D341Med (cell line): ENCODE measurements around the gene RNU1-3.
"Not testable (repeated sequence)": the region's sequence is repeated elsewhere in the genome, so short reads cannot be mapped to it uniquely, and the experiment has no call there.

Experiments
- DNase-seq: peaks from one replicate; pipeline ENCODE4 v3.0.0; 2012; ENCODE audit warnings: low spot score

RNU1-3 gene

DNA sequence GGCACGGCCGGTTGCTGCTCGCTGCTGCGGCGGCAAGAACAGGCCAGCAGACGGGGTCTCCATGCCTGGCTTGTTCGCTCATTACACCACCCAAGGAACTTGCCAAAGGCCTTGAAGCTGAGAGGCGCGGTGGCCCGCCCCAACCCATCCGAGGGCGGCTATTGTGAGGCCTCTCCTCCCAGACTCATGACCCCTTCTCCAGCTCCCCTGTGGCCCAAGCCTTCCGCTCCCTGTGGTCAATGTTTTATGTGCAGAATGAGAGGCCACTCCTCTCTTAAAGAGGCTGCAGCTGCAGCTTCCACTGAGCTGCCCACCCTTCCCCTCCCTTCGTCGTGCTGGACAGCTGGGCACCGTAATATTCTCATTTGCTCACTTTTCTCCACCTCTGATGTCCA lies 27.6 kb upstream of the RNU1-3 start:
- DNase-seq = not testable (repeated sequence)

DNA sequence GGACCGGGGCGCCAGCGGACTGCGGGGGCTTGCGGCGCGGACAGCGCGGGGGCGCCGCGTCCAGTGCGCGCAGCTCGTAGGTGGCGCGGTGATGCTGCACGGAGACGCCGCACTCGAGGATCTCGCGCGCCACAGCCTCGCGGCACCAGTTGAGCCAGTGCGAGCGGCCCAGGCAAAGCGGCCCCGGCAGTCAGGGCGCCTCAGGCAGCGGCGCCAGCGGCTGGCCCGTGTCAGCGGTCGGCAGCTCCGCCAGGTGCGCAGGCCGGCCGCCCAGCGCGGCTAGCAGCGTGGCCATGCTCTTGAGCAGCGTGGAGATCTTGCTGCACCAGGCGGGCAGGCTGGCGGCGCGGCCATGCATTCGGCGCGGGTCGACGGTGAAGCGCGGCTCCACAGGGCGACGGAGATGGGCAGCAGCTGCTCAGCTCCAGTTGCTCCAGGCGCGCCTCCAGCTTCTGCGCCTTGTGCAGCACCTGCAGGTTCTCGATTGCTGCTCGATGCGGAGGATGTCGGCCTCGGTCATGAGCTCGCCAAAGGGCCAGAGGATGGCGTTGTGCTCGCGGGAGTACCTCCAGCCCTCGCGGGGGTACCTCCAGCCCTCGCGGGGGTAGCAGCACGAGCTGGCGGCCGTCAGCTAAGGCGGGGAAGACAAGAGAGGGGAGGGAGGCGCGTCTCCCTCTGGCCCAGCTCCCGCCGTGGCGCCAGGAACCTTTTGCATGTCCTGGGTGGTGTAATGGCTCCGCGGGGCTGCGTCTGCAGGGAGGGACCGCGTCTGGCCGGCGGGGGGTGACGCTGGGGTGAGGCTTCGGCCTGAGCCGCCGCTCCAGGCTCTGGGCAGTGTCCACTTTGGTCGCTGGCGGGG lies 26.9 kb upstream of the RNU1-3 start:
- not testable (repeated sequence) for DNase-seq

DNA sequence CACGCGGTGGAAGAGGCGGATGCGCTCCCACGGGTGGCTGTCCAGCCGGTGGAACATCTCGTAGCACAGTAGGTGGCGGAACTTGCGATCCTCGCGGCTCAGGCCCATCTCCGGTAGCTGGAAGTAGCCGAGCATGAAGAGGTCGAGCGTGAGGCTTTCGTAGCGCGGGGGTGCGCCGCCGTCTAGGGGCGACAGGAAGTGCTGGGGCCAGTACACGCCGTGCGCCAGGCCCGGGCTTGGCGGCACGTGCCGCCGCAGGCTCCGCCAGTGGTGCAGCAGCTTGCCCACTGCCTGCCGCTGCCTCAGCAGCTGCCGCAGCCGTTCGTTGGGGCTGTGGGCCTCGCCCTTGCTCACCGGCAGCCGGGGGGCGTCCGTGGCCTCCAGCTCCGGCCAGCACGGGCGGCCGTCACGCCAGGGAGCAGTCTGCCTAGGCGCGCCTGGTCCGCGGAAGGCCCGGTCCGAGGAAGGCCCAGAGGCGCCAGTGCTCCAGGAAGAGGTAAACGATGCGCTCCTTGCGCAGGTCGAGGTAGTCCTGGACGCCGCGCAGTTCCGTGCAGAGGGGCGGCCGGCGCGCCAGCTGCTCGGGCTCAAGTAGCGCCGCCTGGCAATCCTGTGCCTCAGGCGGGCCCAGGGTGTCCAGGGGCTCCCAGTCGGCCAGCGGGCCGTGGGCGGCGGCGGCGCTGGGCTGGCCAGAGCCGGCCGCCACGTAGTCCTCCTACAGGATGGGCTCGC lies 26.1 kb upstream of the RNU1-3 start:
- not testable (repeated sequence) for DNase-seq

DNA sequence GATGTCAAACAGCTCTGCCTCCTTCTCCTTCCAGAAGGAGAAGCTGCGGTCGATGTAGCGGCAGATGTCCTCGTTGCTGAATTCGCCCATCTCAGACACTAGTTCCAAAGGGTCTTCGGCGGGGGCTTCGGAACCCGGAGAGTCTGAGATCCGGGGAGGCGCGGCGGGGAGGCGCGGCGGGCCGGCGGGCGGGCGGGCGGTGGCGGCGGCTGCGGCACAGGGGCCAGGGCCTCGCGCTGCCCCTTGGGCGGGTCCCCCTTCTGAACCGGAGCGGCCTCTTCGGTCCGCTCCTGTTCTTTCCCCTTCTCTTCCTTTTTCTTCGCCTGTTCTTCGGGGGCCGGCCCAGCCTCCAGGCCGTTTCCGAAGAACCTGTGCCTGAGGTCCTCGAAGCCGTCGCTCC lies 25.5 kb upstream of the RNU1-3 start:
- DNase-seq = not testable (repeated sequence)

DNA sequence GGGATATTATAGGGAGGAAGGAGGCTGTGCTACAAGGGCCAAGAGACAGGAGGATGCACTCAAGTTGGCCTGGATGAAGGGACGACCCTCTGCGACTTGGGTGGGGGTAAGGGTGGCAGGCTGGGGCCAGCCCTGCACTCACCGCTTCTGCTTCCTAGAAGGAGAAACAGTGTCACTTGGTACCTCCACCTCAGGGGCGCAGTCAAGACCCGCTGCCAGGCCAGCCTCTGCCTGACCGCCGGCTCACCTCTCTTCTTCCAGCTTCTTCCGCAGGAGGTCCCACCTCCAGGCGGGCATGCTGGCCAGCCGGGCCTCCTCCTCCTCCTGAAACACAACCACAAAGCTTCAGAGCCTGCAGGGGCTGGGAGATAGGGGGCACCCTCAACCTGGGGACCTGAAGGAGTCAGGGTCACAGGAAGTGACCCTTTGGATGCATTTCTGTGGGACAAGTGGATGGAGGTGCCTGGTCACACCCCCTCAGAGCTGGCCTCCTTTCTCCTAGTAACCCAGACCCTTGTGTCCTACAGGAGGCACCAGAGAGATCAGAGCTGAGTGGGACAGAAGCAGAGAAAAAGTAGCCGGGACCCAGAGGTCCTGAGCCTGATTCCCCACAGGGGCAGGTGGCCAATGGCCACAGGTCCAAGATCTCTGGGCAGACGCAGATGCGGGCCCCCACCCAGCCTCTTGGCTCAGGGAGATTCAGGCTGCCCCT lies 24.4 kb upstream of the RNU1-3 start:
- DNase-seq = not testable (repeated sequence)

DNA sequence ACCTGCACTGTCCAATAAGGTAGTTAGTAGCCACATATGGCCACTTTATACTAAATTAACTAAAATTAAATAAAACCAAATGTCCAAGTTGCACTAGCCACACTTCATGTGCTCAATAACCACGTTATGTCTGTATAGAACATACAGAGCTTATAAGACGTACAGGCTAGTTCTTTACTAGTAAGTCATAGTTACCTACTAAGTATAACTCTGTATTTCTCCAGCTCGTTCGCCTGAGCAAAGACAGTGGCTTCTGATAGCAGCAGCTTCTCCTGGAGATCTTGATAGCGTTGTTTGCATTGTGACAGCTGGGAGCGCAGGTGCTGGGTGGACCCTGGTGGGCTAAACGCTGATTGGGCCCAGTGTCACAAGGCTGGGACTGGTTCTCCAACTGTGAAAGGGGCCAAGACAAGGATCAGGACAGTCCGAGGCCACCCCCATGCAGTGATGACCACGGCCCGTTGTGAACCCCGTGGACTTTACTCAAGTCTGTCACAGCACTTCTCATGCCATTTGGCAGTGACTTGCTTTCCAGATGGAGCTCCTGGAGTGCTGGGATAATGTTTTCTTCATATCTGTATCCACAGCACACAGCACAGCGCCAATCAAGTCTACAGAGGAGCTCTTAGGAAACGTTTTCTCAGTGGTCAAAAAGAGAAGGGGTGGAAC lies 20.5 kb upstream of the RNU1-3 start:
- DNase-seq = not testable (repeated sequence)

DNA sequence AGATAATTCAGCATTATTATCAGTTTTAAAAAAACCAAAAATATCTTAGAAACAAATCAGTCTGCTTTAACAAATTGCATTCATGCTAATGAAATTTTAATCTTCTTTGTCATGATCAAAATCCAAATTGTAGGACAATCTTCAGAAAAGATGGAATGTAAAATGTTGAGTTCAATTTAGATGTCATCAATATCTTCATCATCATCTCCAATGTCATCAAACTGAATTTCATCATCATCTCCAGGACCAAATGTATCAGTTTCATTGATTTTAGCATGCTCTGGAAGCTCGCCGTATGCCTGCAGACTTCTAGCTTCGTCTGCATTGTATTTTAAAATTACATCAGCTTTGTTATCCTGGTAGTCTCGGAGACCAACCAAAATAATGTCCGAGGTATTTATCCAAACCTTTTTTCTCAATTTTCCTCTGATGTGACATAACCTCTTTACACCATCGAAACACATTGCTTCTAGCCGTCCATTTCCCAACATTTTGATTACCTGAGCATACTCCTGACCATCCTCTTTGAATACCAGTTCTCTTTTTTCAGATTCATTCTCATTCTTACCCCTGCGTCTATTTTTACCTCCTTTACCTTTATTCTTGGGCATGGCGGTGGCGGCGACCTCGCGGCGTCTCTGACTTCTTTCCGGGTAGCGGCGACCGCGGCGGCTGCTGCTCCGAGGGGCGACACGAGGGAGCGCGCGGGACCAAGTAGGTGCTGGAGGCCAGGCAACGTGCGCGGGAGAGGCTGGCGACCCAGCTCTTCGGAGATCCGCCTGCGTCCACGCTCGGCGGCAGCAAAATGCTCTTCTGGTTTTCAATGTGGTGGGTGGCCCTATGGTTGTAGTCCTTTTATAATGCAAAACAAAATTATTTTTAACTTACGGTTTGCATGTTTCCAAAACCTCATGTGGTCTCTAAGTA lies 19.0 kb upstream of the RNU1-3 start:
- DNase-seq = not testable (repeated sequence)

DNA sequence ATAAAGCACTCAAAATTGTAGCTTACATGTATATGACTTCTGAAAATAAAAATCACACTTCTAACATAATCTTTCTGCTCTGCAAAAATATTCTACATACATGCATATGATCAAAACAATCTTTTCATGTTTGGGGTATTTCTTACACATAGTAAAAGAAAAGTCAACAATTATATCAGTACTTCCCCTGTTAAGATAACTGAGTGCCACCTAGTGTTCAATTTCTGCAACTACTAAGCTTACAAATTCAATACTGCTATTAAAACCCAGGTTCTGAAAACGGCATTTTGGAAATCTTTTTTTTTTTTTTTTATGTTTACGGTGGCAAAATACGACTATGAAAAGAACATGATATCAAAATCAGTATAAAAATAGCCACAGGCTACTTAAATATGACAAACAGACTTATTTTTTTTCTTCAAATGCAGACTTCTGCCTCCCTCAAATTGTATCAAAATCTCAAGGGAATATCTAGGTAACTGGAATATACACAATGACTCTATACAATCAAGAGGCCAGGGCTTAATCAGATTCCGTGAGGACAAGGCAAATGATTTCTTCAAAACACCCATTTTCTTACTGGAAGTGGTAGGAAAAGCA lies 18.1 kb upstream of the RNU1-3 start:
- DNase-seq = not testable (repeated sequence)

DNA sequence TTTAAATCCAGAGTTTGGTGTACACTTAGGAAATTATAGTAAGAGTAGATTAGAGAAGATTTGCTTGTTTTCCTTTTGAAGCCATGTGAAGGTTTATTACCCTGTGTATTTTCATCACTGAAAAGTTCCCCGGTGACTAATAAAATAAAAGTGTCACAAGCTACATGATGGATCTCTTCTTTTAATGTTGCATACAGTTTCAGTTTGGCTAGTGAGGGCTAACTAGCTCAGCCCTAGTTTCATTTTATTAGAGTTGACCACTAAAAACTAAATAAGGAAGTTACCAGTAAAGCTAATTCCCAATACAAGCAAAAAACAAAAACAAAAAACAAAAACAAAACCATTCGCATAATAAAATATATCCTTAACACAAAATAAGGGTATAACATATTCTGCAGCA lies 17.4 kb upstream of the RNU1-3 start:
- not testable (repeated sequence) for DNase-seq

DNA sequence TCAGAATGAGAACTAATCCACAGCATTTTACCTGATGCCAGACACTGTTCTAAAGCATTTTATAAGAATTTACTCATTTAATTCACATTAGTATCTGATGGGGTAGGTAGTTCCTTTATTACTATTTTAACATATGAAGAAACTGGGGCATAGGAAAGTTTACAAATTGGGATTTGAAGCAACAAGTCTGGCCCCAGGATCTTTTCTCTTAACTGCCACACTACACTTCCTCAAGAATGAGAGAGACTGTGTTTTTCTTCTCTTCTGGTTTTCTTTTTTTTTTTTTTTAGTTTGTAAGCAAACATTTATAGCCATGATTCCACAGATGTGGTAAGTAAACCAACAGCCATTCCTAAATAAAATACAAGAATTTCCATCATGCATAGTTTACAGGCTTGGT lies 16.1 kb upstream of the RNU1-3 start:
- not testable (repeated sequence) for DNase-seq

DNA sequence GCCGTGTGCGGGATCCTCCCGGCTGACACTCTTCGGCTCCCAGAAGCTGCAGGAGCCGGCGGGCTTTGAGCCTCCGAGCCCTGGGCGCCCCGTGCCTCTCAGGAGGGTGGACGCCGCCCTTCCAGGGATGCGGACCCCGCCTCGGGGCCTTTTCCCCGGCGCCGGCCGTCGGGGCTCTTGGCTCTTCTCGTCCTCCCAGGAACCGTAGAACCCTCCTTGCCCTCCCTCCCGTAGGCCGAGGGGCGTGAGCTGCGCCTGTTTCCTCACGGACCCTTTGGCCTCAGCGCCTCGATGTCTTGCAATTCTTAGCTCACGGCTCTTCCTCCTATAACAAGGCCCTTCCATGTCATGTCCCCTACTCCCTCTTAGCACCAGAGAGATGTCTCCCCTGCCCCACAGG lies 13.6 kb upstream of the RNU1-3 start:
- peak; percentile 1 for DNase-seq

DNA sequence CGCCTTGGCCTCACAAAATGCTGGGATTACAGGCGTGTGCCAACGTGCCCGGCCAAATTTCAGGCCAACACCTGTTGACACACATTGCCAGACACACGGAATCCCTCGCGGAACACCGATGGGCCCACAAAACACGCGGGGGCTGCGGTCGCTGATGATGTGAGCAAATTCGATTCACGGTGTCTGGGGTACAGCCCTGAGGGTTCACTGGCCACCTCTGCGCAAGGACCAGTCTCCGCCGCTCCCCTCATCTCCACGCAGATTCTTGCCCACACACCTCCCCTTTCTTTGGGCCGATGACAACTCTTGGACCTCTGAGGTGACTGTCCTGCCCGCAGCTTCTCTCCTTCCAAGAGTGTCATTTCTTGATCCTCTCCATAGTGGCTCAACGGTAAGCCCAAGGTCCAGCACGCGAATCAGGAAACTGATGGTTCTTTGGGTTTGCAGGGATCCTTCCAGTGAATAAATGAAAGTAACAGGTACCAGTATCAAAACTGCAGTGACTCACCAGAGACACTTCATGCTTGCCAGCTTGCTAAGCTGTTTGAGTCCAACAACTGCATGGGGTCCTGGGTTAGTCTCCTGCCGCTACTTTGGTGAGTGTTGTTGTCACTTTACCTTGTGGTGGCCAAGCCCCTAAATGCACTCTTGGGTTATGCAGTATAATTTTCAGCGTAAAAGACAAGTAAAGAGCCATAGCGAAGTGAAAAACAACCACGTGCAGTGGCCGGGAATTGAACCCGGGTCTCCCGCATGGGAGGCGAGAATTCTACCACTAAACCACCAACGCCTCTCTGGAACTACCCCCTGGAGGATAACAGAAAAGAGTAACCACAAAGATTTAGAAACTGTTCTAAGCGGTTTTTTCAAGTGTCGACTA lies 11.0 kb upstream of the RNU1-3 start:
- DNase-seq = peak; percentile 45

DNA sequence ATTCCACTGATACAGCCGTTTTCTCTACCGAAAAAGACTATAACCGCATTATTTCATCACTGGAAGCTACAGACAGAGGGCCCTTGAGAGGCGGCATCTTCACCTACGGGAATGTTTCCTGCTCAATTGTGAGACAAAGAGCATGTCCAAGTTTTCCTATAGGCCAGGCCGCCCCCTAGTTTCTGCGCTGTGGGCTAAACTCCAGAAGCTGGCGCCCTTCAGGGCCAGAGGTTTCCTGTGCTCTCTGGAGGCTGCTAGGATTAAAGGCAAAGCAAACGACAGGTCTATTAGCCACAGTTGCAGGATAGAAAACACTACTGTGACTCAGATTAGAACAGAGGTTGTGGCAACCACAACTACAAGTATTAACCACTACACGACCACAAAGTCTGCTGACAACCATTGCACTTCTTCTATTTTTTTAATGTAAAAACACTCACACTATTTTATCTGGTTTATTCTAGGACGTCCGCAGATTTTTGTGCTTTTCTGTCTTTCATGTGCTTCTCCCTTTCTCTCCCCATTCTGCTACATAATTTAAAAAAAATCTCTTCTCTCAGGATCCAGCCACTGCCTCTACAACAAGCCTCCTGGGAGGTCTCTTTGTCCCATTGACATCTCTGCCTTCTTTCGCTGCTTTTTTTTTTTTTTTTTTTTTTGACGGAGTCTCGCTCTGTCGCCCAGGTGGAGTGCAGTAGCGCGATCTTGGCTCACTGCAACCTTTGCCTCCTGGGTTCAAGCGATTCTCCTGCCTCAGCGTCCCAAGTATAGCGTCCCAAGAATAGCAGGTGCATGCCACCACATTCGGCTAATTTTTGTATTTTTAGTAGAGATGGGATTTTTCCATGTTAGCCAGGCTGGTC lies 10.1 kb upstream of the RNU1-3 start:
- DNase-seq = peak; percentile 0

DNA sequence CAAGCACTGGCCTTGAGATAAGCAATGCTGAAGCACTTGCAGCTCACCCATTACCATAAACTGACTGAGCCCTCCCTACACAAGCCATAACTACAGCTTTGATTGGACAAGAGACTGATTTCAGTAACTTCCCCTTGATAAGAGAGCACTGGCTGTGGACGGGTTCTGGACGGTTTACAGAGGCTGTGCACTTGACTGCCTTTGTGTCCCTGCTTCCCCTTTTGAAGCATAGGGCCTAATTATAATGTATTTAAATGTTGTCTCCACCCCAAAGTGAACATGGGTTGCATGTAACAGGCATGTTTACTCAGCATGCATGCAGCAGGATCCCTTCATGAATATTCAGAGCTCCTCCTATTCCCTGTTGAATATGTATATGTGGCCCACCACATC lies 8.4 kb upstream of the RNU1-3 start:
- not testable (repeated sequence) for DNase-seq

DNA sequence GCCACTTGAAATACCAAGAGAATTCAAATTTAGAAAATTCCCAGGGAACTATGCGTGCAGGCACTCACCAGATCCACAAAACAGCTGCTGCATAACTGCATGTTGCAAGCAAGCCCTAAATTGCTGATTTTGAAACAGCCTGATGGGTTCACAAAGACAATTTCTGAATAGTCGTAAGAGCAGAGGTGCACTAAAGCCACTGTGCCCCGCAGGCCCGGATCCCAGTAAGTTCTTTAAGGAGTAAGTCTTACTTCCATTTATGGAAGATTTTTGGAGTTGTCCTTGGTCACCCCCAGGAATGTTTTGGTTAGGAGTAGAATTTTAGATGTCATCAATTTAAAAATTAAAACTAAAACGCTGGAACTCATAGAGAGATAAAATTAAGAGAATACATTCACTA lies 7.2 kb upstream of the RNU1-3 start:
- not testable (repeated sequence) for DNase-seq

DNA sequence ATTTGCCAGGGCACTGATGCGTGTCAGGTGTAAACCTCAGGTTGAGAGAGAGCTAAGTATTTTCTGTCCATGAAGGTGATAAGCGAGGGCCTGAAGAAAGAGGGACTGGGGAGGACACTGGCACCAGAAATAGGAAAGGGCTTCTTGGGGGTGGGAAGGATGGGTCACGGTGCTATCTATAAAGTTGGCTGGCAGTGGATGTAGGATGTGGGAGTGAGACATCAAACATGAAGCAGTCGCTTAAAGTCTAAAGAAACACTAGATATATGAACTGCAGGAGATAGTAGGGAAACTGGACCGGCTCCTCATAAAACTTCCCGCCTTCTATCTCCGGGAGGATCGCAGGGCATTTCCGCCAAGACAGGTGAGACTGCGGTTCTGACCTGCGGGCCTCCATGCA lies 912 bp downstream of the RNU1-3 start:
- DNase-seq = not testable (repeated sequence)

DNA sequence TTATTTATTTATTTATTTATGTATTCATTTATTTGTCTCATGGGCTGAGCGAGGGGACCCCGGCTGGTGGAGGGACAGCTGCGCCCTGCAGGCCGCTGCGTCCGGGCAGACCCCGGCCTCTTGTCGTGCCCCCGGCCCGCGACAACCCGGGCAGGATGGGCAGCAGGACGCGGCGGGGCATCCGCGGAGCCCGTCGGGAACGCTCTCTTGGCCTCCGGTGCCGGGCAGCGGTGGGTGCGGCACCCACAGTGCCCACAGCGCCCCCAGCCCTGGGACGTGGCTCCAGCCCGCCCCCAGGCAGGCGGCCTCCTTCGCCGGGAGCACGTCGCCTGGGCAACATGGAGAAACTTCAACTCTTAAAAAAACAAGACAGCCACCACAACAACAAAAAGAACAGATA lies 8.5 kb downstream of the RNU1-3 start:
- not testable (repeated sequence) for DNase-seq

DNA sequence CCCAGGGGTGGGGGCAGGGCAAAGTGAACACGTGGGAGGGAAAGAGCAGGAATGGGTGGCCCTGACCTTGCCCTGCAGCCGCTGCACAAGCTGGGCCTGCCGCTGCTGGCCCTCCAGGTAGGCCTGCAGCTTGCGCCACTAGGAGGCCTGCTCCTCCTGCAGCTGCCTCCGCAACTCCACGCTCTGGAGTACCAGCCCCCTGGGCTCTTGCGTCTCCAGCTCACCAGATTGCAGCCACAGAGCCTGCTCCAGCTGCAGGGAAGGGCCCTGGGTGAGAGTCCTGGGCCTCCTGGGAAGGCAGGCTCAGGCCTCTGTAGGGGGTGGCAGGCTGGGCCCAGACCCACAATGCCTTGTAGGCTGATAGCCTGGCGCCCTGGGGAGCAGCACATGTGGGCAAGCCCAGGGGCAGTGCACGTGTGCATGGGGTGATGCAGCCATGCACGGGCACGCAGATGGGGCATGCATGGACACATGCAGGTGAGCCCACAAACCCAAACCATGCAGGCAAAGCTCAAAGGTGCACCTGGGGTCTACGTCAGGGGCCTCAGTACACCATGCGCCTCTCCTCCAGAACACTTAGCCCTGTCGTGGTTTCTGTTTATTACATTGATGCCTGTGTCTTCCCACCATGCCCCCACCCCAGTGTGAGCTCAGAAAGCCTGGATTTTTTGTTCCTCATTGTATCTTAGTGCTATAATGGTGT lies 9.6 kb downstream of the RNU1-3 start:
- DNase-seq = not testable (repeated sequence)
